GM12878 (cell line): ENCODE data around the gene LILRB1. TPM values are rescaled to one million over a fixed set of nuclear protein-coding genes. Genes with fewer than 3 reads are reported as not detected.
A peak's percentile ranks its signal among the peaks of the same experiment; 100 is the strongest.

Source experiments
- ATAC-seq: fragments of 200-7000 bp; cut with Tn5 transposase; 3 replicates; pipeline ENCODE4 v1.9.1; 2020; ENCODE audit warnings: mild to moderate bottlenecking, moderate library complexity
- BruUV-seq: library from RNA; stranded (reverse); fragments of 400-500 nt; replicated peaks from 2 replicates; lab custom pipeline; 2021; lab: Mats Ljungman, UMichigan
- CTCF ChIA-PET: fragments of 300-600 bp; sonication (Branson Sonifier 250); formaldehyde crosslinking; extraction: SDS; loops from one replicate; lab custom pipeline; 2021; ENCODE audit warnings: inconsistent platforms; lab: Yijun Ruan, JAX
- POLR2A ChIA-PET: fragments of 350-600 bp; formaldehyde crosslinking; extraction: SDS; loops from one replicate; lab custom pipeline; 2021; ENCODE audit warnings: inconsistent platforms; lab: Charles Lee
- RAD21 ChIA-PET: fragments of 300-600 bp; sonication (Branson Sonifier 250); formaldehyde crosslinking; loops from one replicate; lab custom pipeline; 2023; ENCODE audit warnings: antibody characterized with exemption; ENCODE audit not compliant: unreplicated experiment; lab: Charles Lee
- SMC1A ChIA-PET: fragments of 300-600 bp; sonication (Branson Sonifier 250); formaldehyde crosslinking; loops from one replicate; lab custom pipeline; 2023; ENCODE audit not compliant: unreplicated experiment, uncharacterized antibody; lab: Charles Lee
- DNase-seq: peaks from one replicate; pipeline ENCODE4 v3.0.0-alpha.2; 2011; ENCODE audit warnings: low read depth, low spot score
- FAIRE-seq: peaks from 3 replicates; lab custom pipeline; 2011; peaks lifted over from hg19 to GRCh38; lab: Jason Lieb, UNC
- H2AFZ ChIP-seq: 2 replicates; pipeline ENCODE4 v1.6.0; 2011; ENCODE audit warnings: low read depth, low read length, control low read depth; ENCODE audit not compliant: control insufficient read depth
- H3K27ac ChIP-seq: 2 replicates; pipeline ENCODE4 v1.5.1; 2011; ENCODE audit warnings: control low read depth; ENCODE audit not compliant: control insufficient read depth, insufficient read depth
- H3K27me3 ChIP-seq, 2 experiments: replicated peaks in 1 of 2; 2 replicates each; pipeline versions ENCODE4 v1.6.0 to v1.6.1; 2011; ENCODE audit warnings: low read length in 1 of 2; ENCODE audit not compliant: control insufficient read depth in 2 of 2, insufficient read depth in 2 of 2
- H3K36me3 ChIP-seq, 2 experiments: 2 replicates each; pipeline ENCODE4 v1.5.1; 2011; ENCODE audit warnings: low read length in 1 of 2; ENCODE audit not compliant: control insufficient read depth in 2 of 2, insufficient read depth in 2 of 2
- H3K4me1 ChIP-seq: 2 replicates; pipeline ENCODE4 v1.6.1; 2011; ENCODE audit warnings: mild to moderate bottlenecking, low read length, moderate library complexity, mixed read lengths; ENCODE audit not compliant: control insufficient read depth, insufficient read depth
- H3K4me2 ChIP-seq: 2 replicates; pipeline ENCODE4 v1.6.0; 2011; ENCODE audit warnings: control low read depth; ENCODE audit not compliant: control insufficient read depth, insufficient read depth
- H3K4me3 ChIP-seq: fragments of 200-600 bp; sonication (generic); 2 replicates; pipeline ENCODE4 v1.5.1; 2016
- H3K79me2 ChIP-seq: 2 replicates; pipeline ENCODE4 v1.6.0; 2011; ENCODE audit warnings: low read length; ENCODE audit not compliant: control insufficient read depth, insufficient read depth
- H3K9ac ChIP-seq: 2 replicates; pipeline ENCODE4 v1.8.0; 2011; ENCODE audit warnings: low read length, control low read depth, mixed read lengths; ENCODE audit not compliant: control insufficient read depth, insufficient read depth
- H3K9me3 ChIP-seq: replicated peaks from 3 replicates; pipeline ENCODE4 v1.5.1; 2011; ENCODE audit warnings: mild to moderate bottlenecking, low read length; ENCODE audit not compliant: control insufficient read depth, insufficient read depth
- H4K20me1 ChIP-seq: 2 replicates; pipeline ENCODE4 v1.6.0; 2011; ENCODE audit not compliant: control insufficient read depth, insufficient read depth
- BHLHE40 ChIP-seq, 2 experiments: fragments of 450-650 bp in 1 of 2; IDR thresholded peaks; 2 replicates each; pipeline ENCODE4 v1.6.1; 2011 to 2017; ENCODE audit warnings: low read depth in 2 of 2, borderline replicate concordance in 1 of 2, improper control_type of control experiment in 1 of 2, low read length in 1 of 2, mild to moderate bottlenecking in 1 of 2
- CEBPB ChIP-seq, 2 experiments: fragments of 150-350 bp in 1 of 2; IDR thresholded peaks; 2 replicates each; pipeline ENCODE4 v1.6.1; 2012 to 2014; ENCODE audit warnings: low read depth in 2 of 2, low read length in 2 of 2, borderline replicate concordance in 1 of 2, inconsistent platforms in 1 of 2
- ESRRA ChIP-seq: IDR thresholded peaks from 2 replicates; pipeline ENCODE4 v1.6.1; 2012; ENCODE audit warnings: mild to moderate bottlenecking, low read length, improper control_type of control experiment
- IRF4 ChIP-seq: IDR thresholded peaks from 2 replicates; pipeline ENCODE4 v1.6.1; 2011; ENCODE audit warnings: low read depth, low read length
- NRF1 ChIP-seq: conservative IDR thresholded peaks from 2 replicates; pipeline ENCODE4 v1.6.1; 2011; ENCODE audit warnings: mild to moderate bottlenecking, low read depth, low read length, improper control_type of control experiment
- PAX8 ChIP-seq: fragments of 450-650 bp; IDR thresholded peaks from 2 replicates; pipeline ENCODE4 v1.6.1; 2017; ENCODE audit warnings: mild to moderate bottlenecking, moderate library complexity
- PML ChIP-seq: IDR thresholded peaks from 2 replicates; pipeline ENCODE4 v1.6.1; 2012; ENCODE audit warnings: low read length, inconsistent platforms
- POLR2A ChIP-seq: IDR thresholded peaks from 2 replicates; pipeline ENCODE4 v1.6.1; 2011; ENCODE audit warnings: low read depth, mild to moderate bottlenecking, low read length
- SP1 ChIP-seq: IDR thresholded peaks from one replicate; pipeline ENCODE4 v1.6.1; 2011; ENCODE audit warnings: low read depth, low read length
- TAF1 ChIP-seq: IDR thresholded peaks from 2 replicates; pipeline ENCODE4 v1.6.1; 2011; ENCODE audit warnings: mild to moderate bottlenecking, low read depth, low read length, borderline replicate concordance
- WGBS: methylation state at CpG from one replicate; pipeline ENCODE4 v1.1.6; 2016; ENCODE audit warnings: low lambda C conversion rate; ENCODE audit not compliant: insufficient replicate concordance, insufficient coverage; ENCODE audit errors: missing lambda C conversion rate; 5-methylcytosine and 5-hydroxymethylcytosine counted together
- in situ Hi-C: fragments of 300-500 bp; cut with MboI; formaldehyde crosslinking; loops from 9 replicates; pipeline ENCODE4 v1.14.3; 2018; ENCODE audit warnings: mixed read lengths
- intact Hi-C: fragments of 100-400 bp; cut with micrococcal nuclease; formaldehyde crosslinking; loops from one replicate; pipeline ENCODE4 v1.14.2; 2022; ENCODE audit not compliant: unreplicated experiment
- polyA plus RNA-seq, 11 experiments: library from polyadenylated mRNA; depleted of rRNA in 4 of 11; unstranded in 6 of 11; stranded (reverse) in 5 of 11; fragments of >200 nt; fragmentation: Nextera tagmentation in 4 of 11; fragmentation: Illumina TruSeq in 1 of 11; extraction: Ambion mirVana in 4 of 11; extraction: Trizol in 1 of 11; gene quantifications; 1 replicate in 1 of 11; 2 replicates in 10 of 11; pipeline versions ENCODE4 v1.2.1 to v1.2.3, GENCODE V29; 2011 to 2016; ENCODE audit warnings: inconsistent platforms in 2 of 11, missing spikeins in 2 of 11, low read depth in 1 of 11
- total RNA-seq, 4 experiments: library from RNA; depleted of rRNA in 3 of 4; stranded (reverse); fragments of >200 nt in 3 of 4; fragmentation: Illumina TruSeq in 1 of 4; extraction: Trizol in 1 of 4; gene quantifications; 2 replicates each; pipeline versions ENCODE4 v1.2.1 to v1.2.3, GENCODE V29; 2013 to 2021
- TF ChIP-seq, protein P1 (sequence below): fragments of 450-650 bp; IDR thresholded peaks from 2 replicates; pipeline ENCODE4 v1.6.1; 2017; ENCODE audit warnings: low read depth, mild to moderate bottlenecking, moderate library complexity
- TF ChIP-seq, protein P2 (sequence below): IDR thresholded peaks from 2 replicates; pipeline ENCODE4 v1.6.1; 2012; ENCODE audit warnings: low read depth, low read length, improper control_type of control experiment
- TF ChIP-seq, protein P3 (sequence below): IDR thresholded peaks from 2 replicates; pipeline ENCODE4 v1.6.1; 2011; ENCODE audit warnings: low read depth, low read length, improper control_type of control experiment, borderline replicate concordance
- TF ChIP-seq, protein P4 (sequence below): fragments of 450-650 bp; IDR thresholded peaks from 2 replicates; pipeline ENCODE4 v1.6.1; 2017; ENCODE audit warnings: mild to moderate bottlenecking, low read depth, inconsistent platforms; ENCODE audit not compliant: poor library complexity, severe bottlenecking

Gene LILRB1
- total and polyA plus RNA-seq, 10 of the 15 experiments (the other 5 are each of a cell fraction or from before 2014, with no cell fraction given): 4.9 to 92.2 (median 50.1) TPM

DNA sequence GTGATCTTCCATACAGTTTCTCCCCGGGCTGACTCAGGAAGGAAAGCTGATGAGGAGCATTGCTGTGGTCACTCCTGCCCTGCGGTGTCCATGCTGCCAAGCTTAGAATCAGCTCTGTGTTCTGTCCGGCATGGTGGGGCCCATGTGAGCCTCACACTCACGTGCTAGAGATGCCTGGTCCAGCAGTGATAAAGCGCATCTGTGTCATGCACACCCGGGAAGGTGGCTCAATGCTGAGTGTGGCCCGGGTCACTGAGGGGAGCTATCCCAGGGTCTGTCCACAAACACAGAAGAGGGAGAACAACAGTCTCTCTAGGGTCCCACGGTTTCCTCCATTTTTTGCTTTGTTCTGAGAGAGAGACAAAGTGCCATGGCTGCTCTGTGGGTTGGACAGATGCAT lies 3.5 kb upstream of the LILRB1 start:
- ATAC-seq (no peak), DNase-seq (no peak), FAIRE-seq (no peak)
- CTCF ChIA-PET: interaction anchor here (1.0 to 1.5 kb wide), 2 partner anchors 48 to 145 kb away, joined by 6 read pairs; no protein-coding TSS in a partner anchor
- Histone ChIP-seq H4K20me1 (no peaks in the 10 kb centered on the region), H3K79me2 (peaks cover 77% of the 10 kb centered on the region), H3K27me3 (no peaks in the 10 kb centered on the region), H3K4me3 (no peak overlapping the region), H3K27ac (no peak overlapping the region), H2AFZ (no peak overlapping the region), H3K9ac (no peak overlapping the region), H3K4me2 (no peak overlapping the region), H3K36me3 (peaks cover 10 to 31% of the 10 kb centered on the region in 2 experiments; a peak in 3 of 4 replicates), H3K9me3 (no peaks in the 10 kb centered on the region; the same call in 2 of the 3 replicates), H3K4me1 (peaks cover 26% of the 10 kb centered on the region)
- POLR2A ChIA-PET: interaction anchor here (0.5 to 1.8 kb wide), 3 partner anchors 9 to 34 kb away, joined by 3 to 4 read pairs (median 3); no protein-coding TSS in a partner anchor
- in situ Hi-C loops (no loop called here), intact Hi-C loops (no loop called here)
- BruUV-seq: no TSS peak
- TF ChIP-seq PAX8 (no peak), NRF1 (no peak), PML (no peak), TAF1 (no peak), SP1 (no peak), BHLHE40 (IDR thresholded peaks at IDR 0.05; ENCODE audit: borderline replicate concordance in 1 of 2, low read depth in 2 of 2, low read length in 1 of 2) (peak in 1 of 2 experiments; percentile 81; a peak in 1 of 4 replicates), IRF4 (no peak), POLR2A (peak; percentile 32; the same call in 1 of the 2 replicates), CEBPB (IDR thresholded peaks at IDR 0.05; ENCODE audit: borderline replicate concordance in 1 of 2, low read depth in 2 of 2, low read length in 2 of 2) (no peak), ESRRA (no peak)
- TF ChIP-seq, protein P1, sequence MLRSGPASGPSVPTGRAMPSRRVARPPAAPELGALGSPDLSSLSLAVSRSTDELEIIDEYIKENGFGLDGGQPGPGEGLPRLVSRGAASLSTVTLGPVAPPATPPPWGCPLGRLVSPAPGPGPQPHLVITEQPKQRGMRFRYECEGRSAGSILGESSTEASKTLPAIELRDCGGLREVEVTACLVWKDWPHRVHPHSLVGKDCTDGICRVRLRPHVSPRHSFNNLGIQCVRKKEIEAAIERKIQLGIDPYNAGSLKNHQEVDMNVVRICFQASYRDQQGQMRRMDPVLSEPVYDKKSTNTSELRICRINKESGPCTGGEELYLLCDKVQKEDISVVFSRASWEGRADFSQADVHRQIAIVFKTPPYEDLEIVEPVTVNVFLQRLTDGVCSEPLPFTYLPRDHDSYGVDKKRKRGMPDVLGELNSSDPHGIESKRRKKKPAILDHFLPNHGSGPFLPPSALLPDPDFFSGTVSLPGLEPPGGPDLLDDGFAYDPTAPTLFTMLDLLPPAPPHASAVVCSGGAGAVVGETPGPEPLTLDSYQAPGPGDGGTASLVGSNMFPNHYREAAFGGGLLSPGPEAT: no peak
- TF ChIP-seq, protein P2, sequence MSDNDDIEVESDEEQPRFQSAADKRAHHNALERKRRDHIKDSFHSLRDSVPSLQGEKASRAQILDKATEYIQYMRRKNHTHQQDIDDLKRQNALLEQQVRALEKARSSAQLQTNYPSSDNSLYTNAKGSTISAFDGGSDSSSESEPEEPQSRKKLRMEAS: no peak
- TF ChIP-seq, protein P3, sequence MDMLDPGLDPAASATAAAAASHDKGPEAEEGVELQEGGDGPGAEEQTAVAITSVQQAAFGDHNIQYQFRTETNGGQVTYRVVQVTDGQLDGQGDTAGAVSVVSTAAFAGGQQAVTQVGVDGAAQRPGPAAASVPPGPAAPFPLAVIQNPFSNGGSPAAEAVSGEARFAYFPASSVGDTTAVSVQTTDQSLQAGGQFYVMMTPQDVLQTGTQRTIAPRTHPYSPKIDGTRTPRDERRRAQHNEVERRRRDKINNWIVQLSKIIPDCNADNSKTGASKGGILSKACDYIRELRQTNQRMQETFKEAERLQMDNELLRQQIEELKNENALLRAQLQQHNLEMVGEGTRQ: no peak
- TF ChIP-seq, protein P4, sequence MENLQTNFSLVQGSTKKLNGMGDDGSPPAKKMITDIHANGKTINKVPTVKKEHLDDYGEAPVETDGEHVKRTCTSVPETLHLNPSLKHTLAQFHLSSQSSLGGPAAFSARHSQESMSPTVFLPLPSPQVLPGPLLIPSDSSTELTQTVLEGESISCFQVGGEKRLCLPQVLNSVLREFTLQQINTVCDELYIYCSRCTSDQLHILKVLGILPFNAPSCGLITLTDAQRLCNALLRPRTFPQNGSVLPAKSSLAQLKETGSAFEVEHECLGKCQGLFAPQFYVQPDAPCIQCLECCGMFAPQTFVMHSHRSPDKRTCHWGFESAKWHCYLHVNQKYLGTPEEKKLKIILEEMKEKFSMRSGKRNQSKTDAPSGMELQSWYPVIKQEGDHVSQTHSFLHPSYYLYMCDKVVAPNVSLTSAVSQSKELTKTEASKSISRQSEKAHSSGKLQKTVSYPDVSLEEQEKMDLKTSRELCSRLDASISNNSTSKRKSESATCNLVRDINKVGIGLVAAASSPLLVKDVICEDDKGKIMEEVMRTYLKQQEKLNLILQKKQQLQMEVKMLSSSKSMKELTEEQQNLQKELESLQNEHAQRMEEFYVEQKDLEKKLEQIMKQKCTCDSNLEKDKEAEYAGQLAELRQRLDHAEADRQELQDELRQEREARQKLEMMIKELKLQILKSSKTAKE: no peak
- SMC1A ChIA-PET: interaction anchor here (0.8 to 1.7 kb wide), 4 partner anchors 9 to 68 kb away, joined by 3 to 8 read pairs (median 4); no protein-coding TSS in a partner anchor
- RAD21 ChIA-PET: interaction anchor here (1.0 to 1.6 kb wide), 3 partner anchors 9 to 26 kb away, joined by 3 to 4 read pairs (median 4); no protein-coding TSS in a partner anchor
- WGBS: 91% methylated on average over 8 of the region's 8 CpGs
